ENCODE measurements around the gene PRKAG2.
A peak's percentile ranks its signal among the peaks of the same experiment; 100 is the strongest.

Gene PRKAG2

DNA sequence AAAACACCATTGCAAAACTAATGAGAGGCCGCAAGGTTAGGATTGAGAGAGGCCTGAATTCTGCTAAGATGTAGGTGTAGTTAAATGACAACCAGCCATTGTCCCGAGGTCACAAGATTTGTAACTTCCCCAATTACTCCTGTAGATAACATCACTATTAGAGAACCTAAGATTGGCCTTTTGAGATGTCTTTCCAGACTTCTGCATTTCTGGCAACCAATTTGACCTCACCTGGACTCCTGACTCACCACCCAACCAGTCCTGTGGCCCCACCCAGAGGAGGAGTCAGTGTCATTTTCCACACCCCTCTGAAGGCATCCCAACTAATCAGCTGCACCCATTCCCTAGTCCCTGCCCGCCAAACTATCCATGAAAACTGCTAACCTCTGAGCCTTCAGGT lies 115.7 kb downstream of the PRKAG2 start:
- in situ Hi-C loops (cut with HindIII; ENCODE audit: low sequenced_read_pairs), result no loop called here

DNA sequence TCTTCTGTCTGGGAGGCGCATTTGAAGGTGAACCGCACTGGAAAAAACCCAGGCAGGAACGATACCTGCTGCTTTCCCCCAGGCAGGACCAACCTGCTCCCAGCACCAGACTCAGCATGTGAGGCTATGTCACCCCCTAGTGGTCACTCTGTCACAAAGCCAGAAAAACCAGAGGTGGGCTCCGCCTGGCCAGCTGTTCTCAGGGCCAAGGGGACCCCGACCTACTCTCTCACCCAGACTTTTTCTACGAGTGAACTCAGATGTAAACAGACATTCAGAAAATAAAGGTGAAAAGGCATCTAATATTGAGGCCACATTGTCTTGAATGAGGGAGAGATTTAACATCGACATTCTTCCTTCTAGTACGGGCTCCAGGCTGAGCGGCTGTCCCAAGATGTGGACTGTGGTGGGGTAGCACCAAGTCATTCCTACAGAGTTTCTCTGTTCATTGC lies 117.3 kb downstream of the PRKAG2 start:
- TF ChIP-seq, protein P1, sequence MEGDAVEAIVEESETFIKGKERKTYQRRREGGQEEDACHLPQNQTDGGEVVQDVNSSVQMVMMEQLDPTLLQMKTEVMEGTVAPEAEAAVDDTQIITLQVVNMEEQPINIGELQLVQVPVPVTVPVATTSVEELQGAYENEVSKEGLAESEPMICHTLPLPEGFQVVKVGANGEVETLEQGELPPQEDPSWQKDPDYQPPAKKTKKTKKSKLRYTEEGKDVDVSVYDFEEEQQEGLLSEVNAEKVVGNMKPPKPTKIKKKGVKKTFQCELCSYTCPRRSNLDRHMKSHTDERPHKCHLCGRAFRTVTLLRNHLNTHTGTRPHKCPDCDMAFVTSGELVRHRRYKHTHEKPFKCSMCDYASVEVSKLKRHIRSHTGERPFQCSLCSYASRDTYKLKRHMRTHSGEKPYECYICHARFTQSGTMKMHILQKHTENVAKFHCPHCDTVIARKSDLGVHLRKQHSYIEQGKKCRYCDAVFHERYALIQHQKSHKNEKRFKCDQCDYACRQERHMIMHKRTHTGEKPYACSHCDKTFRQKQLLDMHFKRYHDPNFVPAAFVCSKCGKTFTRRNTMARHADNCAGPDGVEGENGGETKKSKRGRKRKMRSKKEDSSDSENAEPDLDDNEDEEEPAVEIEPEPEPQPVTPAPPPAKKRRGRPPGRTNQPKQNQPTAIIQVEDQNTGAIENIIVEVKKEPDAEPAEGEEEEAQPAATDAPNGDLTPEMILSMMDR (IDR thresholded peaks at IDR 0.05; ENCODE audit: low read depth, low read length, missing control alignments), result peak; percentile 92
- no peak overlapping the region for H3K4me3 ChIP-seq (ENCODE audit: low read depth, low read length)
- in situ Hi-C loops (cut with HindIII; ENCODE audit: low sequenced_read_pairs), result no loop called here
- DNase-seq (ENCODE audit: low read depth), result peak; percentile 40

More for the DNA sequence above, 115.7 kb downstream of the PRKAG2 start:
- no peak overlapping the region for H3K4me3 ChIP-seq (ENCODE audit: low read depth, low read length)
- no peak for DNase-seq (ENCODE audit: low read depth)
- TF ChIP-seq, protein P1 (IDR thresholded peaks at IDR 0.05; ENCODE audit: low read depth, low read length, missing control alignments), result no peak

DNA sequence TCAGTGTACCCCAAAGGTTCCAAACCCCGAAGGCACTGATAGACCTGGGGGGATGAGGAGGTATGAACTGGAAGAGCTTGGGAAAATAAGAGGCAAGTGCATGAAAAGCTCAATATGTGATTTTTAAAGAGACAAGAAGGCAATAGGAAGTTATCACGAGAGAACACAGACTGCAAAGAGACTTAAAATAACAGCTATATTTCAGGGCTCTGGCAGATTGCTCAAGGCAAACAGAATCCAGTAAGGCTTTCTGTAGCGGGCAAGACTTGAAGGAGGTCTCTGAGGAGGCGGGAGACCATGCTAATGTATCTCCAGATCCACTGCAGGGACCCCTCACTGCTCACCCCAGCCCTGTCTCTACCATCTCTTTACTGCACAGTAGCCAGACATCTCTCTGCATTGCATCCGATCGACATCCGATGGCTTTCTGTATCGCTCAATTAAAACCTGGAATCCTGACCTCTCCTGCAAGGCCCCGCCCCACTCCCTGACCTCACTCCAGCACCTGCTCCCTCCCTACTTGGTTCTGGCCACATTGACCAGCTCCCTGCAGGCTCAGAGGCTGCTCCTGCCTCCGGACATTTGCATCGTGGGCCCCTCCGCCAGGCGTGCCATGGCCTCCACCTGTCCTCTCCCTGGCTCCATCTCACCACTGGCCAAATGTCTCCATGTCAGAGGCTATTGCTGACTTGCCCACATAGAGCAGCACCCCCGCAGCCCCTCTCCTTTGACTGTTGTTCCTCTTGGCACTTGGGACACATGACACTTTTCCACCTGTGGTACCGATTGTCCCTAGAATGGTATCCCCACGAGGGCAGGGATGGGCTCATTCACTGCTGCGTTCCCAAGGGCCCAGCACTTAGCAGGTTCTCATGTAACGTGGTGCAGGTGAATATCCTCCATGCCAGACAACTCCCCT lies 118.0 kb downstream of the PRKAG2 start:
- in situ Hi-C loops (cut with HindIII; ENCODE audit: low sequenced_read_pairs), result no loop called here
- DNase-seq (ENCODE audit: low read depth), result no peak
- no peak overlapping the region for H3K4me3 ChIP-seq (ENCODE audit: low read depth, low read length)
- TF ChIP-seq, protein P1 (IDR thresholded peaks at IDR 0.05; ENCODE audit: low read depth, low read length, missing control alignments), result no peak

DNA sequence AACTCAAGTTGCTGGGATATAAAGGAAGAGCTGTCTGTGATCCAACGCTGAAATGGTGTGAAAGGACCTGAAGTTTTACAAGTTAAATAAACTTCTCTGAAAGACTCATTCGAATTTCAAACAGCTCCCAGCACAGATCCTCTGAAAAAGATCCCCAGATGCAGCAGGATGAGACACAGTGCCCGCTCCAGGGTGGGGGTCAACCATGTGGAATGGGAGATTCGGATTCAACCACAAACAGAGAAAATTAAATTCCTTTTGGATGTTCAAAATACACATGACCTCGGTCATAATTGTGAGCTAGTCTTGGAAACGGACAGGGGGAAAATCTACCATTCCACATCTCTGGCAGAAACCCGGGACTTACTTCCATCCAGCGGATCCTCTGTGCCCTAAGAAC lies 119.6 kb downstream of the PRKAG2 start:
- in situ Hi-C loops (cut with HindIII; ENCODE audit: low sequenced_read_pairs), result no loop called here
- H3K4me3 ChIP-seq (ENCODE audit: low read depth, low read length), result no peak overlapping the region
- peak; percentile 27 for DNase-seq (ENCODE audit: low read depth)
- TF ChIP-seq, protein P1 (IDR thresholded peaks at IDR 0.05; ENCODE audit: low read depth, low read length, missing control alignments), result no peak

DNA sequence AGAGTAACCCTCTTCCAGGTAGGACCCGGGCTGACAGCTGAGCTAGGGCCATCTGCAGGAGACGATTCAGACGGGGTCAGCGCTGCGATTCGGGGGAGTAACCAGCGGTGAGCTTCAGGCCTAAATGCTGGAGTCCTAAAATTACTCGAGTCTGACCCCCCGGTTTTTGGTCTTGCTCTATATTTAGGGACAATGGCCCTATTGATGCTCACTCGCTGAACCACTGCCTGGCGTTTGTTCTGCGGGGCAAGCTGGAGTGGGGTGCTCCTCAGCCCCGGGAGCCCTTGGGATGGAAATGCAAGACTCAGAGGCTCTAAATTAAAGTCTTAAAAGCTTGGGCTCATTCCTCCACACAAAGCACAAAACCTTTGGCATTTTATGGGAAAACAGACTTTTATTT lies 120.0 kb downstream of the PRKAG2 start:
- DNase-seq (ENCODE audit: low read depth), result no peak
- no peak overlapping the region for H3K4me3 ChIP-seq (ENCODE audit: low read depth, low read length)
- TF ChIP-seq, protein P1 (IDR thresholded peaks at IDR 0.05; ENCODE audit: low read depth, low read length, missing control alignments), result no peak
- in situ Hi-C loops (cut with HindIII; ENCODE audit: low sequenced_read_pairs), result no loop called here

DNA sequence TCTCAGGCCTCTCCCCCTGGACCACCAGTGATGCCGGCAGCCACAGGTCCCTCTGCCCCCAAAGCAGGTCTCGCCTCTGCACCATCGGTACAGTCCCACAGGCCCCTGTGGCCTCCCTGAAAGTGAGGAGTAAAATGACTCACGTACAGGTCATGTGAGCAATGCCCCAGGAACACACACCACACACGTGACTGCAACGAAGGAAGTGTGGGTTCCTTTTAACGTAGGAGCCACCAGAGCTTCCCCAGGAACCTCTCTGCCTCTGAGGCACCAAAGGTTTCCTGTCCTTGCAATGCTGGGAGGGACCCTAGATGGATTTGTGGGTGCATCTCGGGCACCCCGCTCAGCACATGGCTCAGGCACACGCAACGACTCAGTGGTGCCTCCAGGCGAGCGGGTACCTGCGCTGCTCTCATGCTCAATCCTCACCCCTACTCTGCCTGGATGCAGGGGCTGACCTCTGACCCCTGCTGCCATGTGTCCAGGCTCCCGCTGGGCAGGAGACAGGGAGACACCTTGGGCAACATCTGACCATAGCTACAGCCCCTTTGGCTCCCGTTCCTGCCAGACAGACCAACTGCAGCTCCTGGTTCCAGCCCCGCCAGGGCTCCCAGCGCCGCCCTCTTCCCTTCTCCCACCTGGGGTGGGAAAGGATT lies 120.7 kb downstream of the PRKAG2 start:
- no peak for DNase-seq (ENCODE audit: low read depth)
- TF ChIP-seq, protein P1 (IDR thresholded peaks at IDR 0.05; ENCODE audit: low read depth, low read length, missing control alignments), result no peak
- no peak overlapping the region for H3K4me3 ChIP-seq (ENCODE audit: low read depth, low read length)
- in situ Hi-C loops (cut with HindIII; ENCODE audit: low sequenced_read_pairs), result no loop called here
